Natural killer cell (primary cell): ENCODE results near the gene SRCAP. TPM values are rescaled to one million over a fixed set of nuclear protein-coding genes. Genes with fewer than 3 reads are reported as not detected.

Experiments used
- ATAC-seq, 3 donors: fragments of 150-1000 bp in 2 of 3; fragments of 200-7000 bp in 1 of 3; cut with Tn5 transposase; 1 replicate in 1 of 3; 2 replicates in 2 of 3; pipeline ENCODE4 v1.10.0; 2021; ENCODE audit warnings: mild to moderate bottlenecking in 2 of 3, moderate library complexity in 2 of 3
- DNase-seq, 2 donors: peaks; one replicate each; pipeline versions ENCODE4 v3.0.0 to v3.0.0-alpha.2; 2013 to 2021; ENCODE audit warnings: mixed read lengths in 1 of 2
- H3K27ac ChIP-seq: one replicate; pipeline ENCODE4 v1.5.1; 2013; ENCODE audit warnings: mild to moderate bottlenecking, low read length
- H3K27me3 ChIP-seq: one replicate; pipeline ENCODE4 v1.6.1; 2013; ENCODE audit warnings: low read length; ENCODE audit not compliant: control insufficient read depth, insufficient read depth
- H3K36me3 ChIP-seq: one replicate; pipeline ENCODE4 v1.6.1; 2013; ENCODE audit warnings: low read length; ENCODE audit not compliant: control insufficient read depth, insufficient read depth
- H3K4me1 ChIP-seq: one replicate; pipeline ENCODE4 v1.6.1; 2013; ENCODE audit warnings: low read length; ENCODE audit not compliant: control insufficient read depth, insufficient read depth
- H3K4me3 ChIP-seq: one replicate; pipeline ENCODE4 v1.5.1; 2013; ENCODE audit warnings: low read length
- H3K9me3 ChIP-seq: one replicate; pipeline ENCODE4 v1.6.1; 2013; ENCODE audit warnings: low read length; ENCODE audit not compliant: control insufficient read depth, insufficient read depth
- H3K27ac Mint-ChIP-seq, 2 donors: one replicate each; pipeline ENCODE4 v1.8.0; 2022; ENCODE audit warnings: mild to moderate bottlenecking in 2 of 2, mixed read lengths in 2 of 2, moderate library complexity in 1 of 2
- H3K27me3 Mint-ChIP-seq, 2 donors: one replicate each; pipeline ENCODE4 v1.8.0; 2022; ENCODE audit warnings: low read depth in 2 of 2, mixed read lengths in 2 of 2
- H3K36me3 Mint-ChIP-seq: one replicate; pipeline ENCODE4 v1.8.0; 2022; ENCODE audit warnings: mixed read lengths
- H3K4me1 Mint-ChIP-seq, 2 donors: one replicate each; pipeline ENCODE4 v1.8.0; 2022; ENCODE audit warnings: mixed read lengths in 2 of 2
- H3K4me3 Mint-ChIP-seq: one replicate; pipeline ENCODE4 v1.8.0; 2022; ENCODE audit warnings: mild to moderate bottlenecking, moderate library complexity, mixed read lengths
- H3K9me3 Mint-ChIP-seq, 2 donors: one replicate each; pipeline ENCODE4 v1.8.0; 2022; ENCODE audit warnings: mixed read lengths in 2 of 2
- WGBS: methylation state at CpG from one replicate; pipeline ENCODE4 v1.1.7; 2013; ENCODE audit warnings: missing lambda C conversion rate; ENCODE audit not compliant: insufficient coverage; 5-methylcytosine and 5-hydroxymethylcytosine counted together
- intact Hi-C: fragments of 100-400 bp; cut with micrococcal nuclease; formaldehyde crosslinking; loops from one replicate; pipeline ENCODE4 v1.14.2; 2022
- total RNA-seq, 4 donors: library from RNA; stranded (reverse); fragments of 120-200 nt in 1 of 4; gene quantifications; one replicate each; pipeline versions ENCODE4 v1.2.3 to v1.2.4, GENCODE V29; 2013 to 2022
- TF ChIP-seq, protein P1 (sequence below): fragments of 200-600 bp; IDR thresholded peaks from one replicate; pipeline ENCODE4 v1.8.0; 2022; ENCODE audit warnings: antibody characterized with exemption

SRCAP gene
- total RNA-seq, 3 donors from 2014 or later (not counting 1 experiment from before 2014, with no cell fraction given), result 78.8 to 99.0 (median 89.3) TPM

DNA sequence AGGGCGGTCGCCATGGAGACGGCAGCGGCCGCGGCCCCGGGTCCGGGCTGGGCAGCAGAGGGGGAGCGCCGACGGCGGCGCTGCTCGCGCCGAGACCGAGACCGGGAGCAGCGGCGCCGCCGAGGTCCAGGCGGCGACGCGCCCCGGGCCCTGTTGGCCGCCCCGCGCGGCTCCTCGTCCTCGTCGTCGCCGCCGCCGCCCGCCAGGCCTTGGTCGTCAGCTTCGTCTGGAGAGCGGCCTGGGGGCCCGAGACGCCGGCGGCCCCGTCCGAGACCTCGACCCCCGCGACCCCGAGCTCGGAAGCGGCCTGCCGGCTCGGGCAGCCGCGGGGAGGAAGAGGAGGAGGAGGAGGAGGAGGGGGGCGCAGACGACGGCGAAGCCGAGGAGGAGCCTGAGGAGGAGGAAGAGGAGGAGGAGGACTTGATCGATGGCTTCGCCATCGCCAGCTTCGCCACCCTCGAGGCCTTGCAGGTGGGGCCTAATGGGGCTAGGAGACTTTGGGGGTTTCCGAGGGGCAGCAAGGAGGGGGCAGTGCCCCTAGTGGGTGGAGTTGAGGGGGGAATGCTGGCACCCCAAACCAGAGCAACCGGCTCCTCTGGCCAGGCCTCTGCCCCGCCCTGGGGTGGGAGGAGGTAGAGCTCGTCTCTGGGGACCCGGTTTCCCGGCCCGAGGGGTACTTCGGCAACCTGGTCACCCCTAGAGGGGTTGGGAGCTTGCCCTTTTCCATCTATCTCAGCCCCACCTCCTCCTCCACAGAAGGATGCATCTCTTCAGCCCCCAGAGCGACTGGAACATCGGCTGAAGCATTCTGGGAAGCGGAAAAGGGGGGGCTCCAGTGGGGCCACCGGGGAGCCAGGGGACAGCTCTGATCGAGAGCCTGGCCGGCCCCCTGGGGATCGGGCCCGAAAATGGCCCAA, 39.2 kb upstream of the SRCAP start:
- ATAC-seq (no peak), DNase-seq (peak; percentile 45 to 77)
- intact Hi-C loops, result loop anchor here (1.0 to 5.0 kb wide), 2 partner anchors 87 to 89 kb away; partner anchors contain the start of genes PHKG2 and ZNF688
- H3K27me3 ChIP-seq, result no peaks in the 10 kb centered on the region
- peak overlapping the region; percentile 99 for H3K27ac ChIP-seq
- WGBS, result 1% methylated on average over 81 of the region's 84 CpGs
- TF ChIP-seq, protein P1, sequence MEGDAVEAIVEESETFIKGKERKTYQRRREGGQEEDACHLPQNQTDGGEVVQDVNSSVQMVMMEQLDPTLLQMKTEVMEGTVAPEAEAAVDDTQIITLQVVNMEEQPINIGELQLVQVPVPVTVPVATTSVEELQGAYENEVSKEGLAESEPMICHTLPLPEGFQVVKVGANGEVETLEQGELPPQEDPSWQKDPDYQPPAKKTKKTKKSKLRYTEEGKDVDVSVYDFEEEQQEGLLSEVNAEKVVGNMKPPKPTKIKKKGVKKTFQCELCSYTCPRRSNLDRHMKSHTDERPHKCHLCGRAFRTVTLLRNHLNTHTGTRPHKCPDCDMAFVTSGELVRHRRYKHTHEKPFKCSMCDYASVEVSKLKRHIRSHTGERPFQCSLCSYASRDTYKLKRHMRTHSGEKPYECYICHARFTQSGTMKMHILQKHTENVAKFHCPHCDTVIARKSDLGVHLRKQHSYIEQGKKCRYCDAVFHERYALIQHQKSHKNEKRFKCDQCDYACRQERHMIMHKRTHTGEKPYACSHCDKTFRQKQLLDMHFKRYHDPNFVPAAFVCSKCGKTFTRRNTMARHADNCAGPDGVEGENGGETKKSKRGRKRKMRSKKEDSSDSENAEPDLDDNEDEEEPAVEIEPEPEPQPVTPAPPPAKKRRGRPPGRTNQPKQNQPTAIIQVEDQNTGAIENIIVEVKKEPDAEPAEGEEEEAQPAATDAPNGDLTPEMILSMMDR, result no peak
- H3K9me3 ChIP-seq, result no peaks in the 10 kb centered on the region
- Mint-ChIP-seq H3K27me3 (no peaks in the 10 kb centered on the region), H3K4me3 (peak overlapping the region; percentile 88), H3K4me1 (peaks cover 45 to 62% of the 10 kb centered on the region in 2 donors), H3K9me3 (no peaks in the 10 kb centered on the region), H3K27ac (peak overlapping the region; percentile 85 to 94), H3K36me3 (peaks cover 10% of the 10 kb centered on the region)
- peak overlapping the region; percentile 97 for H3K4me3 ChIP-seq
- peaks cover 47% of the 10 kb centered on the region for H3K4me1 ChIP-seq
- peaks cover 62% of the 10 kb centered on the region for H3K36me3 ChIP-seq

DNA sequence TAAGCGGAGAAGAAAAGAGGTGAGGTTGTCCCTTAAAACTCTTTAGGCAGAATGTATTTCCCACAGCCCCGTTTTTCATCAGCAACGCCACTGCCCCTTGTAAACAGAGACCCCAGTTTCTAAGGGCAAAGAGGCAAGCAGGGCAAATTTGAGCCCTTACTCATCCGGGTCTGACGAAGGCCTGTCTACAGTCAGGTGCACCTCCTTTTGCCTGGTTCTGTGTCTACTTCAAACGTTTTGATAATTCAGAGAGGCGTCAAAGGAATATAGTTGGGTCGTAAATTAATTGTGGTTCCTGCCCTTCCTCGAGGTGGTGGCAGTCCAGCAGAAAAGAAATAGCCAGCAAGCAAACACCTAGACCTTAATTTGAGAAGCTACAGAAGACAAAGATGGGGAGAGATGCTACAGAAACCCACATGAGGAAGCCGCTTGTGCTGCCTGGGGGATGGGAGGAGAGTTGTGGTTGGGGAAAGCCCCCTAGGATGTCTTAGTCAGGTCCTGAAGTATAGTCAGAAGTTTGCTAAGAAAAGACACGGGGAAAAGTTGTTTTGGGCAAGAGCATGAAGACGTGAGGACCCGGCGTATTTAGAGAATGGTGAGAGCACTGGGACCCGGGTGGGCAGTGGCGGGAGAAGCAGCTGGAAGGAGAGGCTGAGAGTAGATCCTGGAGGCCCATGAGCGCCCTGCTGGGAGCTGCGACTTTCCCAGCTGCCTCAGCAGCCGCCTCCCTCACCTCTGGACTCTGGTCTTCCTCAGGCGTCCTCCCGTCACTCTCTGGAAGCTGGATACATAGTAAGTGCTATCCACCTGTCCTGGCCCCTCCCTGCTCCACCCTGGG, 38.3 kb upstream of the SRCAP start:
- Histone ChIP-seq H3K36me3 (peaks cover 62% of the 10 kb centered on the region), H3K4me3 (peak overlapping the region; percentile 73), H3K27me3 (no peaks in the 10 kb centered on the region), H3K4me1 (peaks cover 47% of the 10 kb centered on the region), H3K27ac (peak overlapping the region; percentile 90), H3K9me3 (no peaks in the 10 kb centered on the region)
- H3K27ac Mint-ChIP-seq, result peak overlapping the region; percentile 85 to 94
- 29% methylated on average over 21 of the region's 21 CpGs for WGBS
- TF ChIP-seq, protein P1, result no peak
- peaks cover 10% of the 10 kb centered on the region for H3K36me3 Mint-ChIP-seq
- H3K4me1 Mint-ChIP-seq, result peaks cover 45 to 61% of the 10 kb centered on the region in 2 donors
- ATAC-seq (no peak), DNase-seq (peak; percentile 51 to 93)
- H3K4me3 Mint-ChIP-seq, result peak overlapping the region; percentile 88
- intact Hi-C loops, result no loop called here
- H3K9me3 Mint-ChIP-seq, result no peaks in the 10 kb centered on the region
- H3K27me3 Mint-ChIP-seq, result no peaks in the 10 kb centered on the region

DNA sequence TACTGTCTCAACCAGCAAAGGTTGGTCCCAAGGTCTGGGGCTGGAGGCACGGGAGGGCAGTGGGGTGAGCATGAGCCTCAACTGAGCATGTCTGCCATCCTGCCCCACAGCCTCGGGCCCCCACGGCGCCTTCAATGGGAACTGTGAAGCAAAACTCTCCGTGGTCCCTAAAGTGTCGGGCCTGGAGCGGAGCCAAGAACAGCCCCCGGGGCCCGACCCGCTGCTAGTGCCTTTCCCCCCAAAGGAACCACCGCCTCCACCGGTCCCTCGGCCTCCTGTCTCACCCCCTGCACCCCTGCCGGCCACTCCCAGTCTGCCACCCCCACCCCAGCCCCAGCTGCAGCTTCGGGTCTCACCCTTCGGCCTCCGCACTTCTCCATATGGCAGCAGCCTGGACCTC, 36.5 kb upstream of the SRCAP start:
- no peak for DNase-seq

More for the DNA sequence above, 36.5 kb upstream of the SRCAP start:
- Histone ChIP-seq H3K9me3 (no peaks in the 10 kb centered on the region), H3K4me1 (peaks cover 41% of the 10 kb centered on the region), H3K4me3 (no peak overlapping the region), H3K36me3 (peaks cover 66% of the 10 kb centered on the region), H3K27ac (no peak overlapping the region), H3K27me3 (no peaks in the 10 kb centered on the region)
- Mint-ChIP-seq H3K4me1 (peaks cover 41 to 56% of the 10 kb centered on the region in 2 donors), H3K27me3 (no peaks in the 10 kb centered on the region), H3K4me3 (peak overlapping the region; percentile 88), H3K9me3 (no peaks in the 10 kb centered on the region), H3K27ac (peak overlapping the region; percentile 85 to 94), H3K36me3 (peaks cover 10% of the 10 kb centered on the region)
- 92% methylated on average over 17 of the region's 17 CpGs for WGBS
- TF ChIP-seq, protein P1, result no peak
- intact Hi-C loops, result no loop called here
- ATAC-seq, result no peak
